ENCODE data around the gene IQCE.
A peak's percentile ranks its signal among the peaks of the same experiment; 100 is the strongest.
"Not testable (repeated sequence)": the region's sequence is repeated elsewhere in the genome, so short reads cannot be mapped to it uniquely, and the experiment has no call there.

The IQCE gene

GRCh38 chr7:2531796-2532110, 27.0 kb upstream of the IQCE start:
- FAIRE-seq; DNase-seq (ENCODE audit: low spot score): not testable (repeated sequence)

- DNase-seq (ENCODE audit: low spot score); FAIRE-seq: not testable (repeated sequence)
Observed at GRCh38 chr7:2532199-2532772, 26.5 kb upstream of the IQCE start.

GRCh38 chr7:2532816-2533215, 26.0 kb upstream of the IQCE start:
- not testable (repeated sequence) for FAIRE-seq; DNase-seq (ENCODE audit: low spot score)

GRCh38 chr7:2533566-2533965, 25.2 kb upstream of the IQCE start:
- DNase-seq (ENCODE audit: low spot score); FAIRE-seq: not testable (repeated sequence)

GRCh38 chr7:2534214-2534613, 24.6 kb upstream of the IQCE start:
- not testable (repeated sequence) for DNase-seq (ENCODE audit: low spot score); FAIRE-seq

DNA sequence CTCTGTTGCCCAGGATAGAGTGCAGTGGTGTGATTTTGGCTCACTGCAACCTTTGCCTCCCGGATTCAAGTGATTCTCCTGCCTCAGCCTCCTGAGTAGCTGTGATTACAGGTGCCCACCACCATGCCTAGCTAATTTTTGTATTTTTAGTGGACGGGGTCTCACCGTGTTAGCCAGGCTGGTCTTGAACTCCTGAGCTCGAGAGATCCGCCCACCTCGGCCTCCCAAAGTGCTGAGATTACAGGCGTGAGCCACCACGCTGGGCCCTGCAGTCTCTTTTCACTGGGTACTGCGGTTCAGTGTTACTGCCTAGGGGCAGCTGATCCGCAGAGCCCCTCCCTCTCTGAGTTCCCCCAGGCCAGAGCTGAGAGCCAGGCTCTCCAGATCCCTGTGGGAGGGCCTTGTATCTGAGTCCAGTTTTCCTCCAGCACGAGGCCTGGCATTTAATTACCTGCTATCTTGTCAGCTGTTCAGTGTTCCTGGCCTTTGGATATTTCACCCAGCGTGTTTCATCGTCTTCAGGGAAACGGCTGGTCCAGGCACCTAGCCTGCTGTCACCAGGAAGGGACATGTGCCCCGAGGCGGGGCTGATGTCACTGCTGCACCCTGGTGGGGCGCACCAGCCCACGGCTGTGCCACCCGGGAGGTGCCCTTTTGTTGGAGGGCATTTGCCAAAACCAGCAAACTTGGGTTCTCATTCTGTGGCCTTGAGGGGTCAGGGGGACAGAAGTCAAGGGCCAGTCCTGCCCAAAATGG, 22.7 kb upstream of the IQCE start:
- not testable (repeated sequence) for FAIRE-seq; DNase-seq (ENCODE audit: low spot score)

- DNase-seq (ENCODE audit: low spot score), result no peak
Observed at GRCh38 chr7:2537981-2538851, 20.6 kb upstream of the IQCE start.

GRCh38 chr7:2539031-2539911, 19.5 kb upstream of the IQCE start:
- FAIRE-seq, result peak; percentile 92
- DNase-seq (ENCODE audit: low spot score), result no peak

More at GRCh38 chr7:2537981-2538851, 20.6 kb upstream of the IQCE start:
- peak; percentile 87 for FAIRE-seq

DNA sequence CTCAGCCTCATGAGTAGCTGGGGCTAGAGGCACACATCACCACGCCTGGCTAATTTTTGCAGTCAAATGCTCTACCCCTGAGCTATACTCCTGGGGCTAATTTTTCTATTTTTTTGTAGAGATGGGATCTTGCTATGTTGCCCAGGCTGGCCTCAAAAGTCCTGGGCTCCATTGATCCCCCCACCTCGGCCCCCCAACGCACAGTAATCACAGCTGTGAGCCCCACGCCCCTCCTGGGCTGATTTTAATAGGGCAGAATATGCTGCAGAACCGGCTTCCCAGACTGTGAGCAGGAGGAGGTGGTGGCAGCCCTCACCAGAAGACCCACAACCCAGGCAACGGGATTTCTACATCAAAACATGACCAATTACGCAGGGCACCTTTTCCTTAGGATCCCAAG, 18.6 kb upstream of the IQCE start:
- no peak for FAIRE-seq

DNA sequence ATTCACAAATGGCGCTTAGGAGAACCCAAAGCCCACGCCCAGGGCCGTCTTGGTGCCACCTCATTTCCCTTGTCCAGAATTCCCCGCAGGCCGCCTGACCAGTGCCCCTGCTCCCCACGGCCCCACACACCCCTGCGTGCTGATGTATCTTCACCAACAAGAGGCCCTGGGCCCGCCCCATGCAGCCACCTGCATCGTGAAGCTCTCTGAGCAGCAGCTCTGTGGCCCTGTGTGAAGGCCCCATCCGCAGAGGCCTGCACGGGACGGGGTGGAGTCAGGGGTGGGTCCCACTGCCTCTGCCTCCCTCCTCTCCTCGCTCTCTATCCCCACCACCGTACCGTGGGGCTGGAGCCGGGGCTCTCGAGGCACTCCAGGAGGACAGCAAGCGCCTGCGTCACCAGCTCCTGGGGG, 18.1 kb upstream of the IQCE start:
- DNase-seq (ENCODE audit: low spot score), result no peak

More for the DNA sequence above, 18.6 kb upstream of the IQCE start:
- DNase-seq (ENCODE audit: low spot score), result no peak

GRCh38 chr7:2541291-2542010, 17.3 kb upstream of the IQCE start:
- peak; percentile 76 for FAIRE-seq
- no peak for DNase-seq (ENCODE audit: low spot score)

More for the DNA sequence above, 18.1 kb upstream of the IQCE start:
- FAIRE-seq, result peak; percentile 17

DNA sequence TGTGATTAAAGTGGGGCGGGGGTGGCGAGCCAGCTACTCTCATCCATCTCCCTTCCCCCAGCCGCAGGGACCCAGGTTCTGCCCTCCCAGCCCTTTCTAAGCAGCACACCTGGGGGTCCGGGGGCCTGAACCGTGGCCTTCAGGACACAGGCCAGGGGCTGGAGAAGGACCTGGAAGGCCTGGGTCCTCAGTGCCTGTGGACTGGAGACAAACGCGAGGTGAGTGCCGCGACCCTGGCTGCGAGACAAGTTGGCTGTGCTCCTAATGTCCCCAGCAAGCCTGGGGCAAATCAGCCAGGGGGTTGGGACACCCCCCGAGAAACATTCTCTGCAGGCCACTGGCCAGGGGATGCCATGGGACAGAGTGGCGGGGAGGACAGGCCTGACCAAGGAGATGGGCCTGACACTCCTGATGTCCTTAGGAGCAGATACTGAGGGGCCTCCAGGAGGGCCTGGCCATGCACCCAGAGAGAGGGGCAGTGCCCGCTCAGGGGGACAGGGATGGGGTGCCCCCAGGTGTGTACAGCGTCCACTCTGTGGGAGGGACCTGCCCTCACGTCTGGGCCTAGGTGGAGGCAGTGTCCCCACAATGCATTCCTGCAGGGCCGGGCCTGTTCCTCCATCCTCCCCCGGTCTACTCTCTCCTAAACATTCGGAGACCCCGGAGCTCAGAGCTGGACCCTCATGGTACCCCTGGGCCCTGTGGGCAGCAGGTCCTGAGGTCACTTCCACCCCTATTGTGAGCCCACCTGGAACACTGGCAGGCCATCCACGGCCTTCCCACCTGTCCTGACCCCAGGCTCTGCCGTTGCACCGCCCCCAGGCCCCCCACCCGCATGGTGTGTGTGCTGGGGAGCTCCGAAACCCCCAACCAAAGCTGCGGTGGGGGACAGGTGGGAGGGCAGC, 16.5 kb upstream of the IQCE start:
- no peak for DNase-seq (ENCODE audit: low spot score)
- peak; percentile 90 for FAIRE-seq

DNA sequence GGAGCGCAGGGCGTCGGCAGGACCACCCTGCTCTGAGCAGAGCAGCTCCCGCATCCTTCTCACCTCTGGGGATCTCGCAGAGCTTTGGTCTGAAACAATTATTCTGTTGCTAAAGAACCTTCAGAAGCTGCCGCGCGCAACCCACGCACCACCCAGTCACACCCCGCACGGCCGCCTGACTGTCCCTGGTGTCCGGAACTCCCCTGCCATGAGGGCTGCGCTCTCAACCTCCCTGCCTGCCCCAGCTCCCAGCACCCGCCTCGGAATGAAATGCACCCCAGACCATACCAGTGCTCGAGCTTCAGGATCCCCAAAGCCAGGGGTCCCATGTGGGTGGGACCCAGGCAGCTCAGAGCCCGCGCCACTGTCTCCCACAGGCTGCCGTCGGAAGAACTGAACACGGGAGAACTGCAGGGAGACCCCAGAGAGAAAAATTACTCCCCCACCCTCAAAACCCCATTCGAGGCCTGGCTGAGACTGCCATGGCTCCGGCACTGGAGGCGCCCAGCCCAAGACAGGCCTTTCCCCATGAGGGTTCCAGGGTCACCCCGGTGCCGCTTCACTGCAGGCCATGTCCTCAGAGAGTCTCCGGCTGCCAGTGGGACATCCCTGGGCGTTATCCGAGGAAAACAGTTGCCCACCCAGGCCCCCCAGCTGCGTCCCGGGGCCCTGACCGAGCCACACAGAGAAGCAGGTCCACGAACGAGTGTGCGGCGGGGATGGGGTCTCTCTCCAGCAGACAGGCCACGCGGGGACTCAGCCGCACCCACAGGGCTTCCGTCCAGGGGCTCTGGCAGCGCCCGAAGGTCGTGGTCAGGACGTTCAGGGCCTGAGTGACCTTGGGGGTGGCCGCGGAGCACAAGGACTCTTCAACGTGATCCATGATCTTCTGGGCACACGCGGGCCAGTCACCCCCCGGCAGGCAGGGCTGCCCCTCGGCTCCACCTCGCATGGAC, 15.6 kb upstream of the IQCE start:
- DNase-seq (ENCODE audit: low spot score) (no peak), FAIRE-seq (peak; percentile 89)

- DNase-seq (ENCODE audit: low spot score), result no peak
- peak; percentile 95 for FAIRE-seq
Observed at GRCh38 chr7:2544541-2545188, 14.1 kb upstream of the IQCE start.

DNA sequence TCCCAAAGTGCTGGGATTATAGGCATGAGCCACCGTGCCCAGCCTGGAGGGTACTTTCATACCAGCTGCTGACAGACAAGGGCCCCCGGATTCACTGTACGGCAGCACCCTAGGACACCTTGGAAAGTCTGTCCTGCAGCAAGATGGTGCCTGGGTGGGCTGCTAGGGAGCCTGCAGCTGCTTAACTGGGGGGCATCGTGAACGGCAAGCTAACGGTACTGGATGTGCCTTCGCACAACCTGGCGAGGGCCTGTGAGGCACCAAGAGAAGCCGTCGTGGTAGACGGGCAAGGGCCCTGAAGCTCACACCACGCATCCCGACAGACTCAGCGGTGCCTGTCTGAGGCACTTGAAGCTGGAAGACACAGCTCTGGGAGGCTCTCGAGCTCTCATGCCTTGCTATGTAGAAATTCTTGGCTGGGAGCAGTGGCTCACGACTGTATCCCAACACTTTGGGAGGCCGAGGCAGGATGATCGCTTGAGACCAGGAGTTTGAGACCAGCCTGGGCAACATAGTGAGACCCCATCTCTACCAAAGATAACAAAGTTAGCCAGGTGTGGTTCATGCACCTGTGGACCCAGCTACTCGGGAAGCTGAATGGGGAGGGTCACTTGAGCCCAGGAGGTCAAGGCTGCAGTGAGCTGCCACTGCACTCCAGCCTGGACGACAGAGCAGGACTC, 12.9 kb upstream of the IQCE start:
- DNase-seq (ENCODE audit: low spot score), result no peak
- FAIRE-seq, result peak; percentile 40

DNA sequence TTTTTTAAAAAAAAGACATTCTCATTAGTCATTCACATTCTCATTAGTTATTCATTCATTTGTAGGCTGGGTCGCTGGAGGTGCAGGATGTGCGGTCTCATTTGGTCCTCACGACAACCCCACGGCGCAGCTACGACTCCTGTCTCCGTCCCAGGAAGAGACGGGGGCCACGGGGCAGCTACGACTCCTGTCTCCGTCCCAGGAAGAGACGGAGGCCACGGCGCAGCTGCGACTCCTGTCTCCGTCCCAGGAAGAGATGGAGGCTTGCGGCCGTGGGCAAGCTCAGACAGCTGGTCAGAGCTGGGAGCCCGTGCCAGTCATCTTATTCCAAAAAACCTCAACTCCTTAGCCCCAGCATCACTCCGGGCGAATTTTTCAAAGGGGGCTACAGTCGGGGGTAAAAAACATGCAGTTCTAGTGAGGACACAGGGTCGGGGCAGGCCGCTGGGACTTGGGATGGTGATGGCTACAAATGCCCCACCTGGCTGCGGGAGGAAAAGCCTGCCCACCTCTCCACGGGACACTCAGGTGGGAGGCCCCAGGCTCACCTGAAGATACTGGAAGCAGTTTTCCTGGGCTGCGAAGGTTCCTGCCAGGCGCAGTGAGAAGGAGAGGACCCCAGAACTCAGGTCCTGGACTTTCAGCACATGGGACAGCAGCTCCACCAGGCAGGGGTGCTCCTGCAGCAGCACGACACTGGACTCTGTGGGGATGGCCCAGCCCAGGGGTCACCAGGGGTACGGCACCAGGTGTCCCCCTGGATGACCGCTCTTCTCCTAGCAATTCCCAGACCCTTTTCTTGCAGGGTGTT, 11.8 kb upstream of the IQCE start:
- DNase-seq (ENCODE audit: low spot score) (no peak), FAIRE-seq (peak; percentile 62)

Measured in urothelium cell line (cell line).